HS-27A (cell line): ENCODE measurements around the gene GOLGA1.
A peak's percentile ranks its signal among the peaks of the same experiment; 100 is the strongest.

Experiments used
- DNase-seq: peaks from one replicate; pipeline ENCODE4 v3.0.0-alpha.2; 2012; ENCODE audit warnings: low read depth, missing footprints

GOLGA1 gene

DNA sequence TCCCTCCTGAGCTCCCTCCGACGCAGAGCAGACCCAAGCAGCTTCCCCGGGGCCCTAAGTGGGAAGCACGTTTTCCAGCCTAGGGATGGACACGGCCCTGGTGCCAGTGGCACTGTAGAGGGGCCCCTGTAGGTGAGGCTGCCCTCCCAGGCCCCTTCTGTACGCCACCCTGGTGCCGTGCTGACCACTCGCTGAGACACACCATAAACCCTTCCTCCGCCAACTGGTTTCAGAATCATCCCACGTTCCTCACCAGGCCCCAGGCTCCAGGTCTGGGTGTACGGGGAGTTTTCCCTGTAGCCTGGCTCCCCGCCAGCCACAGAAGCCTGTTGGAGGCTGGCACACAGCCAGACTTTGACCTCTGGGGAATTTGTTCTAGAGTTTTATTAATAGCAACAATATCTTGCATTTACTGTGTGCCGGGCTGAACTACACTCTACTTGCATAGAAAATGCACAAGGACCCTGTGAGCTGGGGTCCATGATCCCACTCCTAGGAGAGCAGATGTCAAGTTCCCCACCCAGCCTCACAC lies 105.8 kb downstream of the GOLGA1 start:
- DNase-seq: peak; percentile 83

GRCh38 chr9:124834591-124834990 lies 106.3 kb downstream of the GOLGA1 start:
- peak; percentile 62 for DNase-seq

DNA sequence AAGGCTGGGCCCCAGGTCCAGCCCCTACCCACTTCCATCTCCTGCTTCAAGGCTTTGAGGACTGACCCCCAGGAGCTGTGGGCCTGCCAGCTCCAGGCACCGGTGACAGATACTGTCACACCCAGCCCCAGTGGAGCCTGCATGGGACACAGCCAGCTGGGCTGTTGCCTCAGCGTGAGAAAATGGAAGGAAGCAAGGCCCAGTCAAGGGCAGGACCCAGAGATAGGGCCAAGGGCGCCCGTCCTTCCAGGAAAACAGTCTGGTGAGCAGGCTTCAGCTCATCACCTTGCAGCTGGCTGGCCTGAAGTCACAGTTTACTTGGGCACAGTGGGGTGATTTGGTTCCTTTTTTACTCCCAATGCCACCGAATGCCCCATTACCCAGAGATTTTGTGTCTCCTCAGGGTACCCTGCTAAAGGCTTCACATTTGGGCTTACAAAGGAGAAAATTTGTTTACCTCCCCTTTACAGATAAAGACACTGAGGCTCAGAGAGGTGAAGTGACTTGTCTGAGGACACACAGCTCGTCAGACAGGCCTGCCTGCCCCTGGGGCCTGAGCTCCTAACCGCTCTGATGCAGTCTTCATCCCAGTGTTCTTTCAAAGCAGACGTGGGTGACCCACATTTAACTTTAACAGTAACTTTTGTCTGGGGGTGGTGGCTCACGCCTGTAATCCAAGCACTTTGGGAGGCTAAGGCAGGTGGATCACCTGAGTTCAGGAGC lies 109.1 kb downstream of the GOLGA1 start:
- DNase-seq: no peak

- no peak for DNase-seq
These were observed 110.3 kb downstream of the GOLGA1 start for GRCh38 chr9:124830593-124830992.

GRCh38 chr9:124829334-124829669 lies 111.6 kb downstream of the GOLGA1 start:
- DNase-seq: no peak

DNA sequence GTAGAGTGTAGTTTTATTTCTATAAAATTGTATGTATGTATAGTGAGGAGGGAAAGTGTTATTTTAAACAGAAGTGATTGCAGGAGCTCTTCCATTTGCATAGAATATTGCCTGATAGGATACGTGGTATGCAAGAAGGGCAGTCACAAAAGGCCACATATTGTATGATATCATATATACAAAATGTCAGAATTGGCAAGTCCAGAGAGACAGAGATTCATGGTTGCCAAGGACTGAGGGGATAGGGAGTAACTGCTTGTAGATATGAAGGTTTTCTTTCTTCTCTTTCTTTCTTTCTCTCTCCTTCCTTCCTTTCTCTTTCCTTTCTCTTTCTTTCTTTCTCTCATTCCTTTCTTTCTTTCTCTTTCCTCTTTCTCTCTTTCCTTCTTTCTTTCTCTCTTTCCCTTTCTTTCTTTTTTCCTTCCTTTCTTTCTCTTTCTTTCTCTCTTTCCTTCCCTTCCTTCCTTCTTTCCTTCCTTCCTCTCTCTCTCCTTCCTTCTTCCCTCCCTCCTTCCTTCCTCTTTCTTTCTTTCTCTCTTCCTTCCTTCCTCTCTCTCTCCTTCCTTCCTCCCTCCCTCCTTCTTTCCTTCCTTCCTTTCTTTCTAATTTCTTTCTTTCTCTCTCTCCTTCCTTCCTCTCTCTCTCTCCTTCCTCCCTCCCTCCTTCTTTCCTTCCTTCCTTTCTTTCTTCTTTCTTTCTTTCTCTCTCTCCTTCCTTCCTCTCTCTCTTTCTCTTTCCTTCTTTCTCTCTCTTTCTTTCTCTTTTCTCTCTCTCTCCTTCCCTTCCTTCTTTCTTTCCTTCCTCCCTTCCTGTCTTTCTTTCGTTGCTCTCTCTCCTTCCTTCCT lies 112.2 kb downstream of the GOLGA1 start:
- DNase-seq: no peak
